Astrocyte of the spinal cord (primary cell): ENCODE data around the gene TSFM.

ENCODE experiments used
- DNase-seq: peaks from one replicate; pipeline ENCODE4 v3.0.0; 2011; ENCODE audit warnings: low read depth, low spot score
- H3K4me3 ChIP-seq: 2 replicates; pipeline ENCODE4 v1.5.1; 2011; ENCODE audit warnings: low read depth, mild to moderate bottlenecking, low read length, moderate library complexity
- in situ Hi-C: cut with HindIII; loops from 2 replicates; pipeline ENCODE4 v1.10.0; 2017; ENCODE audit warnings: low sequenced_read_pairs
- TF ChIP-seq, protein P1 (sequence below): IDR thresholded peaks from 2 replicates; pipeline ENCODE4 v1.5.1; 2012; ENCODE audit warnings: low read depth, mild to moderate bottlenecking, low read length, inconsistent platforms

Gene TSFM

DNA sequence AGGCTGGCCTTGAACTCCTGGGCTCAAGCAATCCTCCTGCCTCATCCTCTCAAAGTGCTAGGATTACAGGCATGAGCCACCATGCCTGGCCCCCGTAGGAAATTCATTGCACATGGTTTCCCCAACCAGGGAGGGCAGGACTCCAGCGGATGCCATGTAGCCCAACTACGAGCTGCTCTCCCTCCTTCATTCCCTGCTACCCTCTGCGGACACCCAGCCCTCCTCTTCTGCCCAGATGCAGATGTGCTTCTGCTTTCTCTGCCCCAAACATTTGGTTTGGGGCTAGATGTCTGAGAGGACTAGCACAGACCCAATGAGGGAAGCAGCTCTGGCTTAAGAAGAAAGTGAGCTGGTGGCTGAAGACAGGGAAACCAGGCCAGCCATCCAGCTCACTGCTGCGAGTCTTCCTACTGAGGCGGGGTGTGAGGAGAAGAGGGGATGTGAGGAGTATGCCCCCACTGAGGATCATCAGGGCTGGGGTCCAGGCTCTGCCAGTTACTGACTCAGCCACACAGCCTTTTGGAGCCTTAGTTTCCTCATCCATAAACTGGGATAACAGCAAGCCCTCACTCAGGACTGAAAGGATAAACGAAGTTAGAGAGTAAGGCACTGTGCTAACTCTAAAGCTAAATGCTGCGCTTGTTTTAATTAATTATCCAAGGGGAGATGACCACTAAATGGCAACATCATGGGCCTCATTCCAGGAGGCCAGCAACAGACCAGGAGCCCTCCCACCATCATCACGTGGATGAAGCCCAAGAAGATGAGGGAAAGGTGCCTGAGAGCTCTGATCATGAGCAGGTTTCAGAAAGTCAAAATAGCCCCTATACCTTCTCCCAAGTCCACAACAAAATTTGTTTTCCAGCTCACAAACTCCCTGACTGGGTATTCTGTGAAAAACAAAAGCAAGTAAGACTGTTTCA, 53.0 kb downstream of the TSFM start:
- DNase-seq = no peak
- TF ChIP-seq, protein P1, sequence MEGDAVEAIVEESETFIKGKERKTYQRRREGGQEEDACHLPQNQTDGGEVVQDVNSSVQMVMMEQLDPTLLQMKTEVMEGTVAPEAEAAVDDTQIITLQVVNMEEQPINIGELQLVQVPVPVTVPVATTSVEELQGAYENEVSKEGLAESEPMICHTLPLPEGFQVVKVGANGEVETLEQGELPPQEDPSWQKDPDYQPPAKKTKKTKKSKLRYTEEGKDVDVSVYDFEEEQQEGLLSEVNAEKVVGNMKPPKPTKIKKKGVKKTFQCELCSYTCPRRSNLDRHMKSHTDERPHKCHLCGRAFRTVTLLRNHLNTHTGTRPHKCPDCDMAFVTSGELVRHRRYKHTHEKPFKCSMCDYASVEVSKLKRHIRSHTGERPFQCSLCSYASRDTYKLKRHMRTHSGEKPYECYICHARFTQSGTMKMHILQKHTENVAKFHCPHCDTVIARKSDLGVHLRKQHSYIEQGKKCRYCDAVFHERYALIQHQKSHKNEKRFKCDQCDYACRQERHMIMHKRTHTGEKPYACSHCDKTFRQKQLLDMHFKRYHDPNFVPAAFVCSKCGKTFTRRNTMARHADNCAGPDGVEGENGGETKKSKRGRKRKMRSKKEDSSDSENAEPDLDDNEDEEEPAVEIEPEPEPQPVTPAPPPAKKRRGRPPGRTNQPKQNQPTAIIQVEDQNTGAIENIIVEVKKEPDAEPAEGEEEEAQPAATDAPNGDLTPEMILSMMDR = no peak
- in situ Hi-C loops = no loop called here
- H3K4me3 ChIP-seq = no peak overlapping the region

DNA sequence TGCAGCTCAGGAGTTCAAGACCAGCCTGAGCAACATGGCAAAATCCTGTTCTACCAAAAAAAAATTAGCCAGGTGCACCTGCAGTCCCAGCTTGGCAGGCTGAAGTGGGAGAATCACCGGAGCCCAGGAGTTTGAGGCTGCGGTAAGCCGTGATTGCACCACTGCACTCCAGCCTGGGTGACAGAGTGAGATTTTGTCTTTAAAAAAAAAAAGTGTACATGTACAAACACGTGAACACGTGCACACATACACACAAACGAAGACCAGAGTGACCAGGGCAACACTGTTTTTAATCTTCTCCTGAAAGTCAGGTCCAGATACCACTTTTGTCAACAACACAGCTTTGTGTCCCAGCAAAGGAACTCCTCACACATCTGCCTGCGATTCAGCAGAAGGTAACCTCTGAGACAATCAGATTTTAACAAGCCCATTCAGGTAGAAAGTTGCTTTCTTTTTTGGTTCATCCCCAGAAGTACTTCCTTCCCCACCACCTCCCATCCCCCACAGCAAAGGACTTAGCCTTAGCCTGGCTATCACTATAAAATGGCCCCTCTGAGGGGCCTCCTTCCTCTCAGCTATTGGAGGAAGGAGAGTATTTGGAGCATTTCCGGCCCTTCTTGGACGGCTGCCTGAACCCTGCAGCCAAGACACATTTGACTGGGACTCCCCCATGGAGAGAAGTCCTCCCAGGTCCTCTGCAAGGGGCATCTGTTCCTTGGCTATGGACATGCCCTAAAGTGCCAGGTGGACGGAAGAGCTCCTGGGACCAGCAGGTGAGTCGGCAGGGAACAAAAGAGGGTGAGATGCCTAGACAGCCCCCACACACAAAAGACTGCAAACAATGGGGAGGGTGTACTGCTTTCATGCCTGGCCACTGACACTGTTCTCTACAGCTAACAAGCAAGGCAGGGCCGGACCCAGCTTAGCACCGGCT, 54.1 kb downstream of the TSFM start:
- H3K4me3 ChIP-seq = no peak overlapping the region
- in situ Hi-C loops = no loop called here
- DNase-seq = peak; percentile 86
- TF ChIP-seq, protein P1 = no peak

DNA sequence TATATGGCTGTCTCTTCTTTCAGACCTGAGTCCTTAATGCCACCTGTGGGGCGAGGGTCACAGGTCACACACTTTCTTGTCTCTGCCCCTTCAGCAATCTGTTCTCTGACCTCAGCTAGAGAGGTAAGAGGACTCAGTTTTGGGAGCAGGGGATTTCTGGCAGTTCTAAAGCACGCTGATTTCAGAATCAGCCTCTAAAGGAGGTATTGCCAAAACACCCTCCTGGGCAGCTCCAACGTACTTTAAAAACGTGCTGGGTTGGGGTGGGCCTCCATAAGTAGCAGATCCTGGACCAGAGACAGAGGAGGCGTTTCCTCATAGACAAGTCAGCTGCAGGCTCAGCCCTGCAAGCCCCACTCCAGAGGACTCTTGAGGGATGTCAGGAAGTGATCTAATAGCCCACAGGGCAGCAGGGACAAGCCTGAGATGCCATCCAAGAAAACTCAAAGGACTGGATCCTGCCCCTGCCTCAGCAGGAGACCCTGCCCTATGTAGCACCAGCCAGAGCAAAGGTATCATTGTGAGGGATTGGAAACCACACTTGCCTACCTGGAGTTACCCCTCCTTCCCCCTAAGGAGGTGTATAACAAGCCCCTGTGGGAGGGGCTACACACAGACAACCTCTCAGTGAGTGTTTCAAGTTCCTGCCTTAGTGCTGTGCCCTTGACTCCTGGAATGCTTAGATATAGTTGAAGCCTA, 55.4 kb downstream of the TSFM start:
- TF ChIP-seq, protein P1 = no peak
- no peak overlapping the region for H3K4me3 ChIP-seq
- in situ Hi-C loops = no loop called here
- peak; percentile 65 for DNase-seq

DNA sequence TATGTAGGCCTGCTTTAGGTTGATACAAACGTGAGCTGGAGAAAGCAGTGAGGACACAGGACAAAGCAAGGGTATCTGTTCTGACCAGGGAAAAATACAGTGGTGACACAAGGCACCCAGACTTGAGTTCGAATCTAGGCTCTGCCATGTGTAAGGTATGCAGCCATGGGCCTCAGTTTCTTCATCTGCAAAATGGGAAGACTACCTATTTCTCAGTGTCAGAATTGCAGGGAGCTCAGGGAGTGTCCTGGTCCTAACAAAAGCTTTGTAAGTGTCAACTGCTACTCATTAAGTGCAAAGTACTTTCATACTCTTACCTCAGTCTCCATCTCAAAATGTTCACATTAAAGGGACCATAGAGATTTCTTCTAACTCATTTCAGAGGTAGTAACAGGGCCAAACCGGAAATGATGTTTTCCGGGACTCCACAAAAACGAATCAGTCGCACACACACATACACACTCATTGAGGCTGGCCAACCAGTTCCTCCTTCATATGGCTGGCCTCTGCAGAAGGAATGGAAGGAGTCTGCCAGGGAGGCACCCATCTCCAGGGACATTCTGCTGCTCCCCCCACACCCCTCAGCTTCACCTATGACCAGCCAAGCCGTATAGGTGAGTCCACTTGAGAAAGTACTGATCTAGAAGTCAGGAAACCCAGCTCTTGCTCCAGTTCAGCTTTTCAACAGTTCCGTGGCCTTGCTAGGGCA, 56.2 kb downstream of the TSFM start:
- TF ChIP-seq, protein P1 = no peak
- no peak overlapping the region for H3K4me3 ChIP-seq

DNA sequence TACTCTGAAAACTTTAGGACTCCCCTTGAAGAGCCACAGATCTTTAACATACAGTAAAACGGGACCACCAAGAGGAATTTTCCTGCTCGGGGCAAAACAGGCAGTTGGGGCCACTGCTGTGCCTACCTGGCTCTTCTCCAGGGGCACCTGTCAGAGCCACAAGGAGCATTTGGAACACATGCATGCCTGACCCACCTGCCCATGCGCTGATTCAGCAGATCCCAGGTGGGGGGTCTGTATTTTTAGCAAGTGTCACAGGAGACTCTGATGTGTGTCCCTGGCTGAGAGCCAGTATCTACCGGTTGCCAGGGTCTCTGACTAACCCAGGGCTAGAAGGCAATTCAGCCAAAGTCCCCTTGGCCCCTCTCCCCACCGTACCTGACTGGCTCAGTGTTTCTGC, 57.4 kb downstream of the TSFM start:
- no peak for DNase-seq
- in situ Hi-C loops = no loop called here
- TF ChIP-seq, protein P1 = no peak
- H3K4me3 ChIP-seq = no peak overlapping the region

More for the DNA sequence above, 56.2 kb downstream of the TSFM start:
- DNase-seq = no peak
- in situ Hi-C loops = no loop called here

DNA sequence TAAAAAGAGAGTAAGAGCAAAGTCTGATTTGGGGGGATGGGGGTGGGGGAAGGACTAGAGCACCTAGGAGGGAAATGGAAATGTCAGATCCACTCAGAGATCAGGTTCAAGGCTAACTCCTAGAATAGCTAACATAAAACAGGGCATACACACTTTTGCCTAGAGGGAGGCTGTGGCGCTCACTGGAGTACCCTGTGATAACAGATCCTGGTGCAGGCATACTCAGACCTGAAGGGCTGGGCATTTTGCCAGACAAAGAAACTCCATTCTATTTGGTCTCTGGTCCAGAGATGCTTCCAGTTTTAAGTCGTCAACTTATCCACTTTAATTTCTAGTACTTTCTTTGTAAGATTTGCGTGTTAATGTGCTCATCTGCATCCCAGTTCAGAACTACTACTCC, 58.1 kb downstream of the TSFM start:
- in situ Hi-C loops = no loop called here

More for the DNA sequence above, 58.1 kb downstream of the TSFM start:
- peak; percentile 47 for DNase-seq
- TF ChIP-seq, protein P1 = no peak
- no peak overlapping the region for H3K4me3 ChIP-seq
